IPS DF 4.7 (cell line): Measurements from ENCODE around the gene CSTF1.

Source experiments
- DNase-seq: peaks from one replicate; pipeline ENCODE4 v3.0.0-alpha.2; 2013; ENCODE audit warnings: low spot score; ENCODE audit errors: extremely low read depth

CSTF1 gene

DNA sequence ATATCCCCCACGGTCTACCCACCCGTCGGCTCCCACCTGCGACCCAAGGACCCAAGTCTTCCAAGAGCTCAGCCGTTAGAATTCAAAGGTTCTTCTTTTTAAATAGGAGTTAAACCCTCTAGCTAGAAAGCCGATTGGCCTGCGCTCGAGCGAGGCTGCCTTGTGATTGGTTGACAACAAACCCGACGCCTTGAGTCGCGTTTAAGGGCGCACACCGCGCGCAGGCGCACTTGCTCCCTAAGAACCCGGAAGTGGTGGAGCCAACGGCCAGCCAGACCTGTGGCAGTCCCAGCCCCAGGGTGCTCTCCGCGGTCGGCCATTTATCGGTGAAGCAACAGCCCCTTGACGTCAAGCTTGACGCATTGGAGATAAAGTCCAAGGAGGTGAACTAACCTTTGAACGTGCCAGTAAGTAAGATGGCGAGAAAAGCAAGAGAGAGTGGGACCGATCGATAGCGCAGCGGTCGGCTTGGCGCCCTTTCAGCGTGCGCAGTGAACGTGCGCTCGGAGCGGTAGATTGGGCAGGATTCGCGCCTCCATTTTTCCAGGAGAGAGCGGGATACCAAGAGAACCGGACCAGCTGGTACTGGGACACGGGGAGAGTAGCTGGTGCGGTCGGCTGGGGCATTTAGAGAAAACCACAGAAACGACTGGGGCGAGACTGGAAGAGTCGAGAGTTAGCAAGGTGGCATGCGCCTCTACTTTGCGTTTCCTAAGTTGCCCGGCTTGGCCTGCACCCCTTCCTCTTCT, at the start of gene CSTF1, which contains the start of gene AURKA:
Gene CSTF1, plus strand, starts transcription at position 514 of the 749 bp plus-strand sequence. CDS start 2,908 bp downstream, outside the sequence.
Gene AURKA, minus strand, starts transcription at position 84 of the 749 bp plus-strand sequence. CDS start 4,018 bp downstream, outside the sequence.
- DNase-seq, result peak; percentile 92

DNA sequence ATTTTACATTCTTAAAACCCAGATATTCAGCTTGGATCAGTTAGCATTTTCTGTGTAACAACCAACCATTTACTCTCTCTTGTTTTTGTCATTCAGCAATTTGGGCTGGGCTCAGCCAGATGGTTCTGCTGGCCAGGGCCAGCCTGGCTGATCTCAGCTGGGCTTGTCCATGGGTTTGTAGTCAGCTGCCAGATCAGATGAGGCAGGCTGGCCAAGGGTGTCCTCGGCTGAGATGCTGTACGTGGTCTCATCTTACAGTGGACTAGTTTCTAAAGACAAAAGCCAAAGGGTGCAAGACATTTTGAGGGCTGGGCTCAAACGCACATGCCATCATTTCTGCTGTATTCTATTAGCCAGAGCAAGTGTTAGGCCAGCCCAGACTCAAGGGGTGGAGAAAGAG, 49.7 kb upstream of the CSTF1 start:
- DNase-seq, result no peak

DNA sequence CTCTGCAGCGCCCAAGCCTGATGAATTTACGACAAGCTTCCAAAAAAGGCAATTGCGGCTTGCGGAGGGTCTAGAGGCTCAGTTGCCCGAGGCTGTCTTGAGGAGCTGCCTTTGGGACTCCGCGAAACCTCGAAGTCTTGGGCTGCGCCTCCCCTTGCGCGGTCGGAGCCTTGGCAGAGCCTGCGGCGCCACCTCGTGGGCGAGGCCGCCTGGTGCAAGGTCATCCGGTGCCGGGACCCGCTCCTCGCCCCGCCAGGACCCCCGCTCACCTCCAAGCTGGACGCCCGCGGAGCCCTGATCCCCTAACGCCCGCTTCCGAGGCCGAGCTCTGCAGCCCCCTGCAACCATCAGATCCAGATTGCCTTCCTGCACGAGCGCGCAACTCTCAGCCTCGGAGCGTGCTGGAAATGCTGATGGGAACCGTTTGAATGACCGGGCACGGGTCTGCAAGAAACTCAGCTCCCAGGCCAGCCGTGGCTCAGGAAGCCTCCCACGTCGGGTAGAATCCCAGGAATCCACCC, 48.5 kb upstream of the CSTF1 start:
- peak; percentile 36 for DNase-seq

DNA sequence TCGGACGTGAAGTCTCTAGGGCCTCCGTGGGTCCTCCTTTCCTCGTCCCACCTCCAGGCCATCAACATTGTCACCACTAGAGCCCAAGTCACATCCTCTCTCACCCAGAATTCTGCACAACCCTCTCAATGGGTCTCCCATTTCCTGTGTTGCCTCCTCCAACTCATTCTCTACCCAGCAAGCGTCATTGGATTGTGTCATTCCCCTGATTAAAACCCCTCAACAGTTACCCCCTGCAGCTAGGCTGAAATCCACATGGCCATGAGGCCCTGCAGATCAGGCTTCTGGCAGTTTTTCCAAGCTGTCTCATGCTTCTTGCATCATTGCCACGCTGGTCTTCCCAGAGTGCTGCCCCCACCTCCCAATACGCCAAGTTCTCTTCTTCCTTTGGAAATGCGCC, 46.5 kb upstream of the CSTF1 start:
- no peak for DNase-seq

DNA sequence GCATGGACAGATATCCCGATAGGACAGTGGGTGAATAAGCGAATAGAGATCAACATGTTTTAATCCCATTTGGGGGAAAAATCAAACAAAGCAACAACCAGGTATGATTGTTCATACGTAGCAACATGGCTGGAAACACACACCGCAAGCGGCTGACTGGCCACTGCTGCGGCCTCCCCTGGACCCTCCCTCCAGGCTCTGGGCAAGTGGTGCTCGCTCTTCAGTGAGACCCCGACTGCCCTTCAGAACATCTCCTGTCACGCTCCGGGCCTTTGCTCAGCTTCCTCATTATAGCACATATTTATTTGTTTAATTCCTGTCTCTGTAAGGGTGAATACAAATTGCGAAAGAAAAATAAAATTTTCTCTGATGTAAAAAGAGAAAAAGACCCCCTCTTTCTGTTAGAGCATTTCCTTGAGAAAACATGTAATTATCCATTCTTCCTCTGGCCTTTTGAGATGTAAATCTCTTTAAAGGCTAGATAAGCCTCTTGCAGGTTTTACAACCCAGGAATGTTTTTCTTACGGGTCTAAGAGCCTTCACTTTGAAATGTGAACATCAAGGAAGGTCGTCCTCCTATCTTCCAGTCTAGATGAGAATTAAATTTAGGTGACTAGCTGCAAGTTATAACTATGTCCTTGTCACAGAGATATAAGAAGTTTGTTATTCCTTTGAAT, 44.7 kb upstream of the CSTF1 start:
- DNase-seq, result no peak

DNA sequence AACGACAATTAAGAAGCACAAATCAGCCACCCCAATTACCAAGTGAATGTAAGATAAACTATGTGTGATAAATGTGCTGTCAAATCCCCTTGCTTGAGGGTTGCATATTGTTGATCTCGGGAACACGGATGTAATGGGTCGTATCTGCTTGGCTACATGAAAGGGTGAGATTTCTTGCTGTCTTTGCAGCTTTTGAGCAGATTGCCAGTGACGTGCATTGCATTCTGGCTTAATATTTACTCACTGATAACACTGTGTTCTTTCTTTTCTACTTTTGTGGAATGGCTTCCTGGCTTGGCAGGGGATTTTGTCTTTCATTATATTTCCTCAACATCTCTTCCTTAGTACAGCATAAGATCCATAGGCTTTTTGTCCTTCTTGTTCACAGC, 44.1 kb upstream of the CSTF1 start:
- no peak for DNase-seq

DNA sequence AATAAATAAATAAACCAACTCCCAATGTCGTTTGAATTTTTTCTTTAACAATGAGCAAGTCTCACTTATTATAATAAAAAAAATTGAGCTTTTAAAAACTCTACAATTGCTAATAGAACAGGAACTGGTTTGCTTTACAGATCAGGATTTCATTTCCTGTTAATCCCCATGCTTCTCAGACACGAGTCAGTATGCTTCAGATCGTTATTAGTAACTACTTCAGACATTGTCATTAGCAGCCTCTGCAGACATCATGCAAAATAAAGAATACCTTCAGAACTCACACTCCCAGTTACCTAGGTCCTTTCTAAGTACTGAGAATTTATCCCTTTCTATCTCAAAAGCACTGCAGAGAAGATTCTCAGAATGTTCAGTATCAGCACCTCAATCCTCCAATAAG, 43.7 kb upstream of the CSTF1 start:
- no peak for DNase-seq

DNA sequence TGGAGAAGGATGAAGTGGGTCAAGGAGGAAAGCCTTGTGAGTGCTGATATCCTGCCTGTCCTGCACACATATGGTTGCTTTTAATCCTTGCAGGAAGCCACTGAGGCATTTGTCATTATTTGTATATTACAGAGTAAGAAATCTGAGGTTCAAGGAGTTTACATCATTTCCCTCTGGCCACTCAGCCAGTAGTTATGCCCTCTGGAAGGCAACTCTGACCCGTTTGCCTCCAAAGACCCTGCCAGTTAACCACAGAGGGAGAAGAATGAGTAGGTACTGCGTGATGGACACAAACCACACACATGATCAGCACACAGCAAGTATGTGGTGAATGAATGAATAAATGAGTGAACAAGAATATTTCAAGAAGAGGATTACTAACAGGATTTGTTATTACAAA, 41.6 kb upstream of the CSTF1 start:
- no peak for DNase-seq

DNA sequence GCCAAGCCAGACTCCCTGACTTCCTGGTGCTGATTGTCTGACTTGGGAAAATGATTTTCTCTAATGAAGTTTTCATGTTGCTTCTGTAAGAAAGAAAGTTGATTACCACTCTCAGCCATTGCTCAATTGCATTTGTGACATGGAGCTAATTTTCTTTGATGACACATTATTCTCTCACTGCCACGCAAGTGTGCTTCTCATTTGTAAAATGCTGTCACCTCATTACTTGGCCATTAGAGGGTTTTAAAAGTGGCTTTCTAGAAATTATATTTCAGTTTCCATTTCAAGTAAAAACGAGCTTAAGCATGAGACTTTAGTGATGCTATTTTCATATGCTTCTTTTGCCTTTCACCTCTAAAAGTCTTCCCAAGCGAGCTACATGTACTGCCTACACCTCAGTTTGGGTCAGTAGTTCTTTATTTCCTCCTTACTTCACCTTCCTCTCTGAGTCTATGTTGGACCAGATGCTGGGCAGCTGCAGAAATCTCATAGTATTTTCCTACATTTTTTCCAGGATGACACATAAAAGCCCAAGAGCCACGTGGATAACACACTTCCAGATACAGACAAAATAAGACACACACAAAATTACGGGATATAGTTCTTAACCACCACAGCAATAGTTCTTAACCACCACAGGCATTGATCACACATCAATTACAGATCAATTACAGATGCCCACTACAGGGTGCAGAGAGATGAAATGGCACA, 39.9 kb upstream of the CSTF1 start:
- DNase-seq, result no peak

DNA sequence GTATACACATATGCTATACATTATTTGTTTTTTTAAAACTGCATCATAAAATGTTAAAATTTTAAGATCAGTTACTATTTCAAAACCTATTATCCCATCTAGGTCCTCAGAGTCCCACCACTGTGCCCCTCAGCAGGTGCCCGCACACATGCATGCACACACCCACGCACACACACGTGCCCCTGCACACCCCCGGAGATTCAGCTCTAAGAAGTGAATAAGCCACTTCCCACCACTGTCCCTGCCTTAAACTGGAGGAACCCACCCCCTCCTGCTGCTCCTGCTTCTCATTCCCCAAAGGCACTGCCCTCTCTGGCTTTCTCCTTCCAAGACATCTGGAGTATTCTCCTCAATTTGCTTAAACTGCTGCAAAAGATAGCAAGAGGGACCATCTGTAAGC, 39.1 kb upstream of the CSTF1 start:
- DNase-seq, result no peak

DNA sequence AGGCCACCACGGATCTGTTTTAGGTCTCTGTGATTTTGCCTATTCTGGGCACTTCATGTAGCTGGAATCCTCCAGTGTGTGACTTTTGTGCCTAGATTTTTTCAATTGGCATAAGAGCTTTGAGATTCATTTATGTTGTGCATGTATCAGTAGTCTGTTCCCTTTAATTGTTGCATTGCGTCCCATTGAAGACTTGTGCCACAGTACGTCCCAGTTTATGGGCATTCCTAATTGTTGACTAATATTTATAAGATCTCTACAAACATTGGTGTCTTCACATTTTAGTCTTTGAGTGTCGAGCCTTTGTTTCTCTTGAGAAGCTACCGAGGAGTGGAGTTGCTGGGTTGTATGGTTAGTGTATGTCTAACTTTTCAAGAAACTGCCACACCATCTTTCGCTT, 34.4 kb upstream of the CSTF1 start:
- DNase-seq, result no peak

DNA sequence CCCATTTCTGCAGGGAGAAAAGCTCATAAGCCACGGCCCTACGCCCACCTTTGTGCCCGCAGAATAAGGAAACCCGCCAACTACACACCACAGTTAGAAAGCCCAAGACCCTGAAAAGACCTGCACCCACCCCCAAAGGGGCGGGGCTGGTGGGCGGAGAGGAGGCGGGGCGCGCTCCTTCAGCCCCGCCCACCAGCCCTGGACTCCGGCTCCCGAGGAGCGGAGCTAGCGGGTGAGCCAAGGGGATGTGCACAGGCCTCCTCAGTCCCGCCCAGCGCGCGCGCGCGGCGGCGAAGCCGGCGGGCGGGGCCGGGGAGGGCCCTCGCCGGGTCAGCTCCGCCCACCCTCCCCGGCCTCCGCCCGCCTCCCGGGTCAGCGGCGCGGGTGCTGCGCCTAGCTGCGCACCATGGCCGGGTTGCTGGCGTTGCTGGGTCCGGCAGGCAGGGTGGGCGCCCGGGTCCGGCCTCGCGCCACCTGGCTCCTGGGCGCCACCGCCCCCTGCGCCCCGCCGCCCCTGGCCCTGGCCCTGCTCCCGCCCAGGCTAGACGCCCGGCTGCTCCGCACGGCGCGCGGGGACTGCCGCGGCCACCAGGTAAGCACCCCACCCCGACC, 33.7 kb upstream of the CSTF1 start, which contains the start of gene FAM210B:
Gene FAM210B, plus strand, starts transcription at position 375 of the 612 bp plus-strand sequence. Its CDS starts 32 bp downstream, at position 407.
- DNase-seq, result peak; percentile 14

DNA sequence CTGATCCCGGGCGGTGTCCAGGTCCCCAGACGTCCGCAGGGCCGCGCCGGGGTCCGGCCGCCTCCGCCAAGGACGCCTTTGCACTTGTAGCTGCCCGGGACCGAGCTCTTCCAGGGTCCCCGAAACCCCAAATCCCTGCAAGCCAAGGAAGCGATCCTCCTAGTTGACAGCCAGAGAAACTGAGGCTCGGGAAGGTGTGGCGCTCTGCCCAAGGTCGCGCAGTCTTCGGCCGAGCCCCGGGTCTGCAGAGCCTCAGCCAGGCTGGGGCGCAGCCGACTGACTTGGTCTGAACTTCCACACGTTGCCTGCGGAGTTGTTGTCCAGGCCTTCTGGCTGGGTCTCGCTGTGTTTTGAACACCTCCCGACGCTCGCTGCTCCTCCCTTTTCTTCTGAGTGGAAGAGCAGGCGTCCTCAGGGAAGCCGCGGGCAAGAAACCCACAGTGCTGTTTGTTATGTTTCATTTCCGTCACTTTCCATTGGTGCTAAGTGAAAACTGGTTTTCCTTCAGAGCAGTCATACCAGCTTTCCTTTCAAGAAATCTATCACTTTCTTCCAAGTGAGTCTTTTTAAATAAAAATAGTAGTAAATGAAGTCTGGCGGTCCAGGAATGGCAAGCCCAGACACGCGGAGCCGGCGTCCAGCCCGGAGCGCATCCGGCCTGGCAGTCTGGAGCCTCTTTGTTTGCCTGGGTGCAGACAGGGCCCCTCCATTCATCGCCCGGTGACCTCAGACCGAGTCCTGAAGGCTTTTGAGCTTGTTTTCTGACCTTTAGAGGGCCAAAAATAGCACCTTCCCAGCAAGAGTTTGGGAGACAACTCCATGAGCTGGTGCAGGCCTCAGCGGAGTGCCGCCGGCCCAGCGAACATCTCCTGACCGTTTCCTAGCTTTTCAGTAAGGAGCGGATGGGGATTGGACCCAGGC, 33.0 kb upstream of the CSTF1 start:
- no peak for DNase-seq

DNA sequence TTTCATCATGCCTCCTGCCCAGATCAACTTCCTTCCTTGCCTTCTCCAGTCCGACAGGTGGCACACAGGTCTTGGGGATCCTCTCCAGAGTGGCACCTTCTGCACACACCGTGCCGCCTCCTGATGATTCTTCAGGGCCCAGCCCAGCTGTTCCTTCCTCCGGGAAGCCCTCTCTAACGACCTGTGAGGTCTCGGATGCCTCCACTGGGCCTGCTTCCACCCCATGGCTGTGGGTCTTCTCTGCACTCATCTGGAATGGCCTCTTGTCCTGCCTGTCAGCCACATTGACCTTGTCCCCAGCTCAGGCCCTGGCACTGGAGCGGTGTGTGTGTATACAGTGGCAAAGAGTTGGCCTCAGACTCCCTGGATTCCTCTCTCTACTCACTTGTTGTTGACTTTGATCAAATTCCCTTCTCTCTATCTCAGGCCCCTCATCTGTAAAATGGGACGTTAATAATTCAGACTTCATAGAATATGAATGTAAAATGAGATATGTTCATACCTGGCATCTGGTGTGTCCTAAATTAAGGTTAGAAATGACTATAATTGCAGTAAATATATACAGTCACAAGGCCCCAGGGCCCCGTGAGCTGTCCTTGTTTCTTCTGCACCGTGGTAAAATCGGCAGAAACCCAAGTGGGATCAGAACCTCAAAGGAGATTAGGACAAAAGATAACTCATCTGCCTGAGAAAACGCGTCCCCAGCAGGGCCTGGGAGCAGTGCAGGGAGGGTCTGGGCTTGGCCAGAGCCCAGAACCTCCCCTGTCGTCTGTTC, 32.1 kb upstream of the CSTF1 start:
- no peak for DNase-seq

DNA sequence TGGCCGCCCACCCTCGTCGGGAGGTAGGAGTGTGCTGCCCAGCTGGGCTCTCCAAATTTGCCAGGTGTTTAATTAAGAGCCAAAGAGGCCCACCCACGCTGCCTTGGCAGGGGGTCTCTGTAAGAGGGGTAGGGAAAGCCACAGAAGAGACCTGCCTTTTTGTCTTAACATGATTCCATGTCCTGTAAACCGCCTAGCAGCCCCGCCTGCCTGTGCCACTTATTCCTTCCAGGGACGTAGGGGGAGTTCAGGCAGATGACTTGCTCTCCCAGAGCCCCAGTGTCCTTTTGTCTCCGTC, 31.6 kb upstream of the CSTF1 start:
- DNase-seq, result no peak

DNA sequence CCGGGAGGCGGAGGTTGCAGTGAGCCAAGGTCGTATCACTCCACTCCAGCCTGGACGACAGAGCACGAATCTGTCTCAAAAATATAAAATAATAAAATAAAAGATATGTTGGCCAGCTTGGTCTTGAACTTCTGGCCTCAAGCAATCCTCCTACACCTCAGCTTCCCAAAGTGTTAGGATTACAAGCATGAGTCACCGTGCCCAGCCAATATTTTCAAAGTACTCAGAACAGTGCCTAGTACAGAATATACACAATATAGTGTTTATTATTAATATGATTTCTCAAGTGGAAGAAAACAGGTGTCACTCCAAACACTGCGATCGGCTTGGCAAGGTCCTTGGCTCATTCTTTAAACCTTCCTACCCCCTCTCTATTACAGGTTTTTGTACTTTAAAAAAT, 30.5 kb upstream of the CSTF1 start:
- no peak for DNase-seq

DNA sequence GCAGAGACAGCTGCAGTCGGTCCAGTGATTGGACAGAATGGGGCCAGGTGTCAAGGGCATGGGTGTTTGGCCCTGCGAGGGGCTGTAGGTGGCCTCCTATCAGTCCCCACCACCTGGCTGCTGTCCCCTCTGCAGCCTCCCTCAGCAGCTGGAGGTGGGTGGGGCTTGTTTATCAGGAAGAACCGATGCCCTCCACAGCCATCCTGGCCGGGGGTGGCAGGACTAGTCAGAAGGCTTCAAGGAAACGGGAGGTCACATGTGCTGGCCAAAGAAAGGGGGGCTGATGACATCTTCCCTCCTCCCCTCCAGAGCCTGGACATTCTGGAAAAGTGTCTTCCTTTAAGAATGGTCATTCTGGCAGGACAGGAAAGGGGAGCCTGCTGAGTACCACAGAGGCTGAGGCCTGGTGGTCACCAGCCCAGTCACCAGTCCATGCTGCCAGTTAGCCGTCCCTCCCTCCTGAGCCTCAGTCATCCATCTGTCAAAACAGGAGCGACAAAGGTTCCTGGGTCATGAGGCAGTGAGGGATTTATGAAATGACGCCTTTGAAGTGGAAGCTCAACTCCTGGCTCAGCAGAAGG, 29.5 kb upstream of the CSTF1 start:
- no peak for DNase-seq

DNA sequence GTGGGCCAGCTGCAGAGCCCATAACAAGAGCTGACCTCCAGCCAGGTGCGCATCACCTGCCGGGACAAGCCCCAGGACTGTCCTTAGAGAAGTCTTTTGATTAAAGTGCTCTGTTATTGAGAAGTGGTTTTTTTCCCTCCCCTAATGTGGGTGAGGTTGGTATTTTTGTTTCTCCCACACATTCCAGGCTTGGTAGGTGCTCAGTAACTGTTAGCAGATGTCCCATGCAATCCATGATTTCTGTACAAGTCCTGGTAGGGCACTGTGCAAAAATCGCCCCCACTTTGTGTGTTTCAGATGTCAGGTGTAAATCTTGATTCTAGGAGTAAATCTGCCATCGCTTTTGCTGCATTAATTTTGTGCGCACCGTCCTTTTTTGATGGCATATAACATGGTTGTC, 29.0 kb upstream of the CSTF1 start:
- no peak for DNase-seq

DNA sequence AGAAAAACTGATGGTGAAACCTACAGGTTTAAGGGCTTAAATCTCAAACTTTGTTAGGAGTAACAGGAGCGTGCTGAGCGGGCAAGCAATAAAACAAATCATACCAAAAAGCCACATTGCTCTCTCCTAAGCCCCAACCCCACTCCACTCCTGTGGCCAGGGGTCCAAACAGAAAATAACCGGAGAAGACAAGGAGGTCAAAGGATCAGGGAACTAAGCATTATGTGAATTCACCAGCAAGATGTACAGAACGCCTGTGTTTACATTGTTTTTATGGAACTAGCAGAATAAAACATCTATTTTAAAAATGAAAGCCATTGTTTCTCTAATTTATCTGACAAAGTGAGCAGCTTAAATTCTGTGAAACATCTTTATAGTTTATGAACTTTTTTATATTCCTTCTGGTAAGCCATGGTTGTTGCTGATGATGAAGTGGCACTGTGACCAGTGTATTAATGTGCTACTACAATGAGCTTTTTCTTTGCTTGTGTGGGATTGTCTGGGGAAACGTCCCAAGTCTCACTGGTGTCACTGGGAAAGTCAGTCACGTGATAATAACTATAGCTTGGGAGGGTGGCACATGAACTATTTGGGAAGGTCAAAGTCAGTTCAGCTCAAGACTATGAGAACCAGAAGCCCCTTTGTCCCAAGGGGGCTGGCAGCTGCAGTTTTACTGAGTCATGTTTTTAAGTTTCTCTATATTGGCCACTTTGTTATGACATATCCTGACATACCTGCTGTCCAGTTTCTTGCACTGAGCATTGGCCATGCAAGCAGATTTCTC, 23.9 kb upstream of the CSTF1 start:
- no peak for DNase-seq
